KMS-11 (cell line): ENCODE measurements around the gene NELFB.
A peak's percentile ranks its signal among the peaks of the same experiment; 100 is the strongest.

Source experiments
- H2AFZ ChIP-seq: fragments of 200-600 bp; sonication (generic); 2 replicates; pipeline ENCODE4 v1.6.1; 2016; ENCODE audit warnings: antibody characterized with exemption, mixed run types, low read depth
- H3K27ac ChIP-seq: fragments of 200-600 bp; sonication (generic); 2 replicates; pipeline ENCODE4 v1.6.1; 2016; ENCODE audit warnings: mild to moderate bottlenecking, mixed run types
- H3K27me3 ChIP-seq: fragments of 200-600 bp; sonication (generic); 2 replicates; pipeline ENCODE4 v1.6.1; 2017; ENCODE audit warnings: mild to moderate bottlenecking, low read depth, mixed run types, moderate library complexity; ENCODE audit not compliant: insufficient read depth
- H3K36me3 ChIP-seq: fragments of 200-600 bp; sonication (generic); 2 replicates; pipeline ENCODE4 v1.6.1; 2017; ENCODE audit warnings: mild to moderate bottlenecking, mixed run types; ENCODE audit not compliant: insufficient read depth
- H3K4me1 ChIP-seq: fragments of 200-600 bp; sonication (generic); 2 replicates; pipeline ENCODE4 v1.6.1; 2016; ENCODE audit warnings: mild to moderate bottlenecking, low read depth, mixed run types; ENCODE audit not compliant: poor library complexity, severe bottlenecking
- H3K4me2 ChIP-seq: fragments of 200-600 bp; sonication (generic); 2 replicates; pipeline ENCODE4 v1.7.0; 2016; ENCODE audit warnings: mild to moderate bottlenecking, mixed run types
- H3K4me3 ChIP-seq: fragments of 200-600 bp; sonication (generic); IDR thresholded peaks from 2 replicates; pipeline ENCODE4 v1.6.1; 2017; ENCODE audit warnings: low read depth, low read length, mixed read lengths; ENCODE audit not compliant: insufficient read depth
- H3K79me2 ChIP-seq: fragments of 200-600 bp; sonication (generic); 2 replicates; pipeline ENCODE4 v1.6.1; 2016; ENCODE audit warnings: low read depth, mixed run types; ENCODE audit not compliant: insufficient read depth
- H3K9ac ChIP-seq: fragments of 200-600 bp; sonication (generic); 2 replicates; pipeline ENCODE4 v1.6.1; 2016; ENCODE audit warnings: mild to moderate bottlenecking, mixed run types
- H4K20me1 ChIP-seq: fragments of 200-600 bp; sonication (generic); 2 replicates; pipeline ENCODE4 v1.6.1; 2016; ENCODE audit warnings: mild to moderate bottlenecking, mixed run types; ENCODE audit not compliant: insufficient read depth
- CTCF ChIP-seq: fragments of 200-600 bp; sonication (generic); conservative IDR thresholded peaks from 2 replicates; pipeline ENCODE4 v1.6.1; 2017; ENCODE audit warnings: low read depth, mild to moderate bottlenecking, antibody characterized with exemption, low read length, moderate library complexity, mixed read lengths

NELFB gene

GRCh38 chr9:137232510-137232909, 22.6 kb upstream of the NELFB start:
- no peak overlapping the region for H3K9ac ChIP-seq
- no peaks in the 10 kb centered on the region for H4K20me1 ChIP-seq
- H3K79me2 ChIP-seq = no peaks in the 10 kb centered on the region
- H2AFZ ChIP-seq = no peak overlapping the region
- no peak overlapping the region for H3K27ac ChIP-seq
- no peak for TF ChIP-seq CTCF
- no peak overlapping the region for H3K4me3 ChIP-seq
- peaks cover 58% of the 10 kb centered on the region for H3K27me3 ChIP-seq
- H3K36me3 ChIP-seq = no peaks in the 10 kb centered on the region
- H3K4me2 ChIP-seq = no peak overlapping the region
- peaks cover 10% of the 10 kb centered on the region for H3K4me1 ChIP-seq

- Histone ChIP-seq H2AFZ (no peak overlapping the region), H3K4me2 (no peak overlapping the region), H3K9ac (no peak overlapping the region), H3K27ac (no peak overlapping the region), H3K4me3 (no peak overlapping the region), H4K20me1 (no peaks in the 10 kb centered on the region), H3K27me3 (peaks cover 57% of the 10 kb centered on the region), H3K4me1 (peaks cover 10% of the 10 kb centered on the region), H3K79me2 (no peaks in the 10 kb centered on the region), H3K36me3 (no peaks in the 10 kb centered on the region)
- no peak for TF ChIP-seq CTCF
Measured at GRCh38 chr9:137233143-137233980, 21.8 kb upstream of the NELFB start.

- no peak overlapping the region for H3K9ac ChIP-seq
- H3K4me1 ChIP-seq = peaks cover 15% of the 10 kb centered on the region
- H3K4me2 ChIP-seq = no peak overlapping the region
- no peak overlapping the region for H2AFZ ChIP-seq
- no peak for TF ChIP-seq CTCF
- H3K4me3 ChIP-seq = no peak overlapping the region
- no peaks in the 10 kb centered on the region for H3K36me3 ChIP-seq
- H3K79me2 ChIP-seq = no peaks in the 10 kb centered on the region
- no peak overlapping the region for H3K27ac ChIP-seq
- peaks cover 49% of the 10 kb centered on the region for H3K27me3 ChIP-seq
- no peaks in the 10 kb centered on the region for H4K20me1 ChIP-seq
Measured at GRCh38 chr9:137234055-137234697, 21.0 kb upstream of the NELFB start.

- no peak overlapping the region for H3K4me3 ChIP-seq
- no peak overlapping the region for H3K4me2 ChIP-seq
- H3K4me1 ChIP-seq = peaks cover 23% of the 10 kb centered on the region
- H3K9ac ChIP-seq = no peak overlapping the region
- TF ChIP-seq CTCF = 0 out of 2 replicates have a peak, but pooled peaks have one; percentile 5
- no peaks in the 10 kb centered on the region for H4K20me1 ChIP-seq
- peaks cover 46% of the 10 kb centered on the region for H3K27me3 ChIP-seq
- no peaks in the 10 kb centered on the region for H3K36me3 ChIP-seq
- H2AFZ ChIP-seq = no peak overlapping the region
- H3K27ac ChIP-seq = no peak overlapping the region
- H3K79me2 ChIP-seq = no peaks in the 10 kb centered on the region
Measured at GRCh38 chr9:137234758-137235423, 20.2 kb upstream of the NELFB start.
